NT2/D1 (cell line): ENCODE measurements around the gene PIMREG.

Source experiments
- DNase-seq: peaks from one replicate; pipeline ENCODE4 v3.0.0-alpha.2; 2011; ENCODE audit warnings: low read depth, low spot score
- H3K27me3 ChIP-seq: 2 replicates; pipeline ENCODE4 v1.6.0; 2011; ENCODE audit warnings: mild to moderate bottlenecking; ENCODE audit not compliant: insufficient read length, insufficient read depth
- H3K36me3 ChIP-seq: 2 replicates; pipeline ENCODE4 v1.6.1; 2011; ENCODE audit warnings: mild to moderate bottlenecking, low read length, mixed read lengths; ENCODE audit not compliant: insufficient read depth, insufficient read length
- H3K4me1 ChIP-seq: 2 replicates; pipeline ENCODE4 v1.5.1; 2011; ENCODE audit not compliant: insufficient read depth, insufficient read length
- H3K4me3 ChIP-seq: 2 replicates; pipeline ENCODE4 v1.5.1; 2011; ENCODE audit warnings: low read depth; ENCODE audit not compliant: insufficient read length
- H3K9ac ChIP-seq: 2 replicates; pipeline ENCODE4 v1.6.0; 2011; ENCODE audit warnings: low read depth; ENCODE audit not compliant: insufficient read length
- H3K9me3 ChIP-seq: 2 replicates; pipeline ENCODE4 v1.5.1; 2011; ENCODE audit warnings: mild to moderate bottlenecking, low read length; ENCODE audit not compliant: insufficient read depth
- SUZ12 ChIP-seq: IDR thresholded peaks from 2 replicates; pipeline ENCODE4 v1.6.1; 2011; ENCODE audit not compliant: insufficient read length, insufficient read depth; ENCODE audit errors: extremely low read depth
- YY1 ChIP-seq: IDR thresholded peaks from 2 replicates; pipeline ENCODE4 v1.6.1; 2011; ENCODE audit not compliant: insufficient read length, insufficient read depth
- ZNF274 ChIP-seq: IDR thresholded peaks from 2 replicates; pipeline ENCODE4 v1.6.1; 2011; ENCODE audit warnings: mild to moderate bottlenecking, low read depth, low read length

Gene PIMREG

DNA sequence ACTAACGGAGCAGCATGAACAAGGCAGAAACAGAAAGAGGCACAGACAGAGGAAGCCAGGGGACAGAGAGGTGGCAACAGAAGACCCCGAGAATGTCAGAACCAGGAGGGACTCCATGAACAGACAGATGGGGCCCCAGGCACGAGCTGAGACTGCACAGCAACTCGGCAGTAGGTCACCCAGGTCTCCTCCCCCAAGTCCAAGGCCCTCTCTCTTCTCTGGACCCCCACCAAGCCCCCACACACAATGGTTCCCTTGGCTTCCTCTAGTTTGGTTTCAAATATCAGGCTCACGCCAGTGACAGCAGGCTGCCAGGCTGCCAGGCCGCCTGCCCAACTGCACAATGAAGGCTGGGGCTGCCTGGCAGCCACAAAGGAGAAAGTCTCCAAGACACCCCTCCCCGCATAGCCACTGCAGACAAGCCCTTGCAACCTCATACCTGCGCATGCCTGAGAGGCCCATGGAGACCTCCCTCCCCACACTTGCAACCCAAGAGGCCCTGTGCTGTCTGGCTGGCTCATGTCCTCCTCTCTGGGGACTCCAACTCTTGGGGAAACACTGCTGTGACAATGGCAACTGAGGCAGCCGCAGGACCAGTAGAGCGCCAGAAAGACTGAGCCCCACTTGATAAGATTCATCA, 54.8 kb downstream of the PIMREG start:
- Histone ChIP-seq H3K9me3 (peaks cover 13% of the 10 kb centered on the region; the same call in 1 of the 2 replicates), H3K4me1 (peaks cover 9% of the 10 kb centered on the region), H3K4me3 (no peak overlapping the region), H3K27me3 (no peaks in the 10 kb centered on the region), H3K36me3 (no peaks in the 10 kb centered on the region), H3K9ac (no peak overlapping the region)
- no peak for TF ChIP-seq YY1
- no peak for TF ChIP-seq ZNF274
- TF ChIP-seq SUZ12 = no peak
- DNase-seq = no peak
